Left renal cortex interstitium (tissue), 4 donors: Measurements from ENCODE around the gene FAM219A. TPM values are rescaled to one million over a fixed set of nuclear protein-coding genes. Genes with fewer than 3 reads are reported as not detected.
"Not testable (repeated sequence)": the region's sequence is repeated elsewhere in the genome, so short reads cannot be mapped to it uniquely, and the experiment has no call there.

Source experiments
- DNase-seq, 4 donors: peaks; one replicate each; pipeline ENCODE4 v3.0.0-alpha.2; 2013; ENCODE audit warnings: low read depth in 4 of 4, low spot score in 2 of 4, missing footprints in 1 of 4
- polyA plus RNA-seq, 4 donors: library from polyadenylated mRNA; unstranded; fragments of 120-200 nt; gene quantifications; one replicate each; pipeline ENCODE4 v1.2.1, GENCODE V29; 2013; ENCODE audit not compliant: insufficient read length in 4 of 4

FAM219A gene
- polyA plus RNA-seq, 4 donors = 12.9 to 15.2 (median 13.4) TPM

- DNase-seq = peak in 2 of 4 donors; percentile 45 to 77
These were observed 78.9 kb downstream of the FAM219A start for GRCh38 chr9:34379334-34380033.

GRCh38 chr9:34378376-34379060, 79.9 kb downstream of the FAM219A start:
- DNase-seq = no peak

- DNase-seq = no peak
These were observed 81.0 kb downstream of the FAM219A start for GRCh38 chr9:34377404-34377746.

- peak in 3 of 4 donors; percentile 58 to 83 (median 63) for DNase-seq
These were observed 81.6 kb downstream of the FAM219A start, which contains the start of gene MYORG for GRCh38 chr9:34376596-34377403. MYORG (minus strand) TSS chr9:34376898; CDS start chr9:34372943, 3,955 bp downstream.

GRCh38 chr9:34375901-34376595, 82.3 kb downstream of the FAM219A start:
- DNase-seq = no peak

GRCh38 chr9:34374905-34375552, 83.3 kb downstream of the FAM219A start:
- DNase-seq = no peak

GRCh38 chr9:34374339-34374738, 84.0 kb downstream of the FAM219A start:
- no peak for DNase-seq

GRCh38 chr9:34373749-34374148, 84.6 kb downstream of the FAM219A start:
- no peak for DNase-seq

- DNase-seq = no peak
These were observed 85.8 kb downstream of the FAM219A start for GRCh38 chr9:34372467-34373011.

- no peak for DNase-seq
These were observed 86.4 kb downstream of the FAM219A start for GRCh38 chr9:34371886-34372466.

- DNase-seq = no peak
These were observed 87.1 kb downstream of the FAM219A start for GRCh38 chr9:34370970-34371880.

GRCh38 chr9:34370335-34370969, 87.9 kb downstream of the FAM219A start:
- no peak for DNase-seq

- DNase-seq = no peak
These were observed 88.7 kb downstream of the FAM219A start for GRCh38 chr9:34369636-34370035.

GRCh38 chr9:34368796-34369195, 89.6 kb downstream of the FAM219A start:
- not testable (repeated sequence) for DNase-seq

- DNase-seq = not testable (repeated sequence)
These were observed 90.5 kb downstream of the FAM219A start for GRCh38 chr9:34367751-34368410.

- DNase-seq = no peak
These were observed 92.0 kb downstream of the FAM219A start for GRCh38 chr9:34366365-34366764.

- DNase-seq = no peak
These were observed 93.1 kb downstream of the FAM219A start for GRCh38 chr9:34365282-34365681.
